IPS-NIHi7 (cell line): ENCODE results near the gene LDB2.
"Not testable (repeated sequence)": the region's sequence is repeated elsewhere in the genome, so short reads cannot be mapped to it uniquely, and the experiment has no call there.

Source experiments
- DNase-seq: peaks from one replicate; pipeline ENCODE4 v3.0.0; 2012; ENCODE audit warnings: mixed read lengths; ENCODE audit errors: extremely low spot score

Gene LDB2

GRCh38 chr4:16646459-16646858, 252.0 kb downstream of the LDB2 start:
- DNase-seq, result no peak

DNA sequence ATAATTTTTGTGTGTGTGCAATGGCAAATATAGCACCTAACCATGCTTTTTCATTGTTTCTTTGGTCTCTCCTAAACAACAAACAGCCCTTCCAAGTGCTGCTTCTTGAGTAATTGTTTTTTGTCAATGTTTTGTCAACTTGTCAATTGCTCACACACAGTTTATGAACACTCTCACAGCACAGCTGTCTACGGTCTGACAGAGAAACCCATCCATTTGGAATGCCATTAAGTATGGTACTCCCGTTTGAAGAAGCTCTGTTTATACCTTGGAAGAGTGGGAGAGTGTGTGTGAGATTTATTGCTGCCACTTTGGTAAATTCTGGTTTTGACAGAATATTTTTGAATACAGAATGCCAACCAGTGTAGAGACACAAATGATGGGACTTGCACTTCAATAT, 254.6 kb downstream of the LDB2 start:
- DNase-seq, result no peak

DNA sequence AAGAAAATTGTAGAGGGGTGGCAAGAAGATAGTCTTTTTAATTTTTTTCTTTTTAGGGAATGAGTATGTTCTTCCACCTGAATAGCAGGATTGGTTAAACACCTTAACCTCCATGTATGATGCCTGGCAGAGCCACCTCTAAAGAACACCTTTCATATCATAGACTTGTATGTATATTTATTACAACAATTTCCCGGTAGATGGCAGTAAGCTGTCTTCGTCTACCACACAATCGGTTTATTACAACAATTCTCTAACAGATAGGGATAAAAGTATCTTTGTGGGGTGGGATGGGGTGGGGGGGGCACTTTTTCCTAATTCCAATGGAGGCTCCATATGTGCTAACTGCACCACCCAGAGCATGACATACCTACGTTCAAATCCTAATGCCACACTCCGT, 255.5 kb downstream of the LDB2 start:
- no peak for DNase-seq

DNA sequence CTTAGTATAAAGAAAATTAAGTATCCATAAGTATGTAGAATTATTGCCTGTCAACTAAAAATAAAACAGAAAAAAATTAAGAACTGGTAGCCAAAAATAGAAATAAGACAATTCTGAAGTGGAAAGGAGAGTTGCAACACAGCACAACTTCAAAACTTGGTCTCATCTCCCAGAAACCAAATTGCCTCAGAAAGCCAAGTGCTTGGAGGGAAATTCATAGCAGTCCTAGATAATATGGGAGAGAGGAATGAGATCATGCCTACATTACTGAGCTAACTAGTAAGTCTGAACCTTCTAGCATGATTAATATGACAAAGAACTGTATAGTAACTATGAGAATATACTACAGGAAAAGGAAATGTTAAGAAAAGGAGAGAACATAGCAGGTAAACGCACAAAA, 256.5 kb downstream of the LDB2 start:
- DNase-seq, result no peak

- no peak for DNase-seq
Observed at GRCh38 chr4:16636912-16637630, 261.4 kb downstream of the LDB2 start.

GRCh38 chr4:16636304-16636703, 262.1 kb downstream of the LDB2 start:
- DNase-seq, result no peak

- DNase-seq, result not testable (repeated sequence)
Observed at GRCh38 chr4:16629274-16629673, 269.2 kb downstream of the LDB2 start.

GRCh38 chr4:16628835-16629234, 269.6 kb downstream of the LDB2 start:
- DNase-seq, result not testable (repeated sequence)

GRCh38 chr4:16627999-16628398, 270.4 kb downstream of the LDB2 start:
- no peak for DNase-seq

GRCh38 chr4:16626945-16627344, 271.5 kb downstream of the LDB2 start:
- no peak for DNase-seq

GRCh38 chr4:16622826-16623225, 275.6 kb downstream of the LDB2 start:
- no peak for DNase-seq

- DNase-seq, result no peak
Observed at GRCh38 chr4:16617435-16617834, 281.0 kb downstream of the LDB2 start.

DNA sequence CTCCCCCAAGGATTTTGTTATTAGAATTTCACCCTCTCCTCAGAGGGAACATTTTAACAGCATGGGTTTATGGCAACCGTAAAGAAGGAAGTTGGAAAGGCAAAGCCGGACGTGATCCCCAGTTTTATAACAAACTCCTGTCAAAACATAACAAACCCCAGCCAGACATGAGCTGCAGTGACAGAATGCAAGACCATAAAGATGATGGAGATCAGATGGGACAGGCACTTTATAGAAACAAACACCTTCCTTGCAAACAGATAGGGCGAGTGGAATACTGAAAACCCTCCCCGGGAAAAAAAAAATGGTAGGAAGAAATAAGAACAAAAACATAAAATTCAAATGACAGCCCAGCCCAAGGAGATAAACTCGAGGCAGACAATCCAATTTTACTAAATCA, 281.4 kb downstream of the LDB2 start:
- no peak for DNase-seq

DNA sequence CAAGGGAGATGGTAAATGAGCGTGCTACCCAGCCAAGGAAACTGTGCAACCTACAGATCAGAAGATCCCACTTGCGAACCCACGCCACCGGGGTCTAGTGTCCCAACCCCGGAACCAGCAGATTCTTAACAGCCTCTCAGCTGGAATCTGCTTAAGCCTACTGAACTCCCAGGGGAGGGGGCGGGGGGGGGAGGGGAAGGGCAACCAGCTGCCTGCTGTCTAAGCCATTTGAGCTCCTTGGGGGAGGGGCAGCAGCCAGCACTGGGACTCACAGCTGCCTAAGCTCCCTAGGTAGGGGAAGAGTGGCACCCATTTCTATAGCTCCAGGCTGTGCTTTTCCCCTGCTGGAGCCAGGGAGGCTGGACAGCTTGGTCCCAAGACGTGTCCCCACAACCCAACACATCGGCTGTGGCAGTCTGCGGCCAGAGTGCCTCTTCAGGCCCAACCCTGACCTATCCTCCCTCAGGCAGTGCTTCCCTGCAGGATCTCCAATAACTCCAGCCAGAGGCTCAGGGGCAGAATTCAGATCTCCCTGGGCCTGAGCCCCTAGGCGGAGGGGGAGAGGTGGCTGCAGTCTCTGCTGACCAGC, 289.2 kb downstream of the LDB2 start:
- DNase-seq, result peak; percentile 38

DNA sequence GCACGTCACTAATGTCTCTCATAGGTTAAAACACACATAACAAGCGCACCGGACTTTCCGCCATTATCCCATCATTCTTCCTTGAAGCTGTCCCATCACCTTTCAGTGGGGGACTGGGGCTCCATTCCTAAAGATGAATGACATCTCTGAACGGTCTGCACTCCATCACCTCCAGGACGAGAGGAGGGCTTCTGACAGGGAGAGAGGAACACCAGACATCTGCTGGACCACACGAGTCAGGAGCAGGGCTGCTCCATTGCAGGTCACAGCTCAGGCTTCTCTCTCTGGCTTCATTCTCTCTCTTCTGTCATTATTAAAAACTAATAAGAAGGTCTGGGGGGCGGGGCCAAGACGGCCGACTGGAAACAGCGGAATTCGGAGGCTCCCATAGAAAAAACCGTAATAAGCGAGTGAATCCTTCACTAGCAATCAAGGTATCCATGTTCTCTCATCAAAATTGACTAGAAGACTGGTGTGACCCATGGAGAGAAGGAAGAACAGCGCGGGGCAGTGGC, 289.8 kb downstream of the LDB2 start:
- DNase-seq, result no peak

- no peak for DNase-seq
Observed at GRCh38 chr4:16608123-16608522, 290.3 kb downstream of the LDB2 start.

DNA sequence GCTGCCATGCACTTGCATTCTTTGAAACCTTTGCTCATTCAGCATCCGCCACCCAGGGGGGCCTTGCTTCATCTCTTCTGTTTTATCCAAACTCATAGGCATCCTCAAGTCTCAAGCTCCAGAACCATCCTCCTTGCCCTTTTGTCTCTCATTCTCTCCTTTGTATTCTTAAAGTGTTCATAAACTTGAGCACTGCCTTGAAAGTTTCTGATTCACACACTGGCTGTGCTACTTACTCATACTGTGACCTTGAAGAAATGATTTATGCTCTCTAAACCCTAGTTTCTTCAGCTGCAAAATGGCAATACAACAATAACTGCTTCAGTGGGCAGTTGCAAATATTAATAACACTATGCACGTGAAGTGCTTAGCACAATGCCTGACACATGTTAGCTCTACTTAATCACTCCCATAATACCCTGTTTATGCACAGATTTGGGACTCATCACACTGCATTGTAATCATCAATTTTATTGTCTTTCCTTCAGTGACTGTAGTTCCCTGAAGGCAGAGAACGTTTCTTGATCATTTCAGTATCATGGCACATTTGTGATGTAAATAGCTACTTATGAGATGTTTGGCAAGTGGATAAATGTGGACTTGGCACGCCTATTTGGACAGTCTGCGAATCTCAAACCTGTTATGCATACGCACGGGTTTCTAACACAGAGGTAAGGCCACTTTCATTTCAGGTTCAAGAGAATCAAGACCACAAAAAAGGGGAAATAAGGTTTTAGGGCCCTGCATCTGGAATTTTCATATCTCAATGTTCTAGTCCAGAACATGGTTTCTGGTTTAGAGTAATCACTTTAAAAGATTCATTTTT, 291.0 kb downstream of the LDB2 start:
- no peak for DNase-seq

GRCh38 chr4:16606691-16607090, 291.8 kb downstream of the LDB2 start:
- DNase-seq, result no peak

- DNase-seq, result no peak
Observed at GRCh38 chr4:16603178-16603577, 295.3 kb downstream of the LDB2 start.

- no peak for DNase-seq
Observed at GRCh38 chr4:16598597-16599206, 299.7 kb downstream of the LDB2 start.

DNA sequence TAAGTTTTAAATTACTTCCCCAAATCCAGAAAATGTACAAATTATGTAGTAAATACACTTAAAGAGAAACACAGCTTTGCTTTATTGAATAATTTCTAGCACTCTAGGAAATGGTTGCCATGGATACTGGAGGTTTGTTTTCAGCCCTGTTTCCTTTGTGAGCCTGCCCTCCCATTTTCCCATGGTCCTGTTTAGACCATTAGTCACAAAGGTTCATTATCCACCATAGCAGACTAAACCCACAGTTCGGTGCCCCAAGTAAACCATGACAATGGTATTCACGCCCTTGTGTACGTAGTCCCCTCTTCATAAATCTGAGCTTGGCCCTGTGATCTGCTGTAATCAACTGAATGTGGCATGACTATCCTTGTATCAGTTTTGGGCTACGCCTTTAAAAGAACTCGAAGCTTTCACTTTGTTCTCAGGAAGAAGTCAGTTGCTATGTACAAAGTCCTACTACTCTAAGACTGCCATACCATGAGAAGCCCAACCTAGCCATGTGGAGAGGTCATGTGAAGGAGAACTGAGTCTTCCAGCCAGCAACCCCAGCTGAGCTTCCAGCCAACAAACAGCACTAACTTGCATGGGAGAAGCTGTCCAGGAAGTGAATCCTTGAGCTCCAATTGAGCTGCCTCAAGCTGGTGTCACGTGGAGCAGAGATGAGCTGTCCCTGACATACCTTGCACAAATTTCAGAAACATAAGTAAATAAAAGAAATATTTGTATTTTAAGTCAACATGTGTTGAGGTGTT, 300.4 kb downstream of the LDB2 start:
- DNase-seq, result no peak
